Measurements from ENCODE around the gene STAU1. TPM values are rescaled to one million over a fixed set of nuclear protein-coding genes. Genes with fewer than 3 reads are reported as not detected.
A peak's percentile ranks its signal among the peaks of the same experiment; 100 is the strongest.

The STAU1 gene
- total and polyA plus RNA-seq, 2 of the 13 experiments (the other 11 are each of a cell fraction or from before 2014, with no cell fraction given): 119 to 133 TPM

DNA sequence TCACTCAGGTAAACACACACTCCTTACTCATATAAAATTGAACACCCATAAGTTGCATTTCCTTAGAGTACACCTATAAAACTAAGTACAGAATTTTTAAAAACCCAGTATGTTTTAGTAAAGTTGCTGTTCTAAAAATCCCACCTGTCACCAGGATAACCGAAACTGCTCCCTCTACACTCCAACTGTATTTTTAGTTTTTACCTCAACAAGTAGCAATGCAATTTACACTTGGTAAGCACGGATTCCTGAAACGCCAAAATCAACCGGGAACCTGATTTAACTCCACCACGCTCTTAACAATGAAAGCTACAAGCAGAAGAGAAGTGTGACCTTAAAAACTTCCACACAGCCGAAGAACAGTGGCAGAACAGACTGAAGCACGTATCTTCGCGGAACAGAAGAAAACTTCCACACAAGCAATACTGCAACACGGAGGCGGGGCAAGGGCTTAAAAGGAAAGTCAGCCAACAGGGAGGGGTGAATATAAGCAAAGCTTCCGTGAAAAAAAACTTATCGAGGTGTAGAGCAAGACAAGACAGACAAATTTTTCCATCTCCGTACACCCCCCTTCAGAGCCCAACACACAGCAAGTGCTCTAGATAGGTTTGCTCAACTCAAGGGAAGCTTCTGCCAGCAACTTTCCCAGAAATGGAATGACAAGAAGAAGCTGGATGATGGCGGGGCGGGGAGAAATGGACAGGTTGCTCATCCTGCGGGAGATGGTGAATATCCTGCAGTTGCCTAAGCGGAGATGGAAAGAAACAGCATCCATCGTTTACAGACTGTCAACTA, 1.4 kb downstream of the STAU1 start (continued):
- TF ChIP-seq, protein P1, sequence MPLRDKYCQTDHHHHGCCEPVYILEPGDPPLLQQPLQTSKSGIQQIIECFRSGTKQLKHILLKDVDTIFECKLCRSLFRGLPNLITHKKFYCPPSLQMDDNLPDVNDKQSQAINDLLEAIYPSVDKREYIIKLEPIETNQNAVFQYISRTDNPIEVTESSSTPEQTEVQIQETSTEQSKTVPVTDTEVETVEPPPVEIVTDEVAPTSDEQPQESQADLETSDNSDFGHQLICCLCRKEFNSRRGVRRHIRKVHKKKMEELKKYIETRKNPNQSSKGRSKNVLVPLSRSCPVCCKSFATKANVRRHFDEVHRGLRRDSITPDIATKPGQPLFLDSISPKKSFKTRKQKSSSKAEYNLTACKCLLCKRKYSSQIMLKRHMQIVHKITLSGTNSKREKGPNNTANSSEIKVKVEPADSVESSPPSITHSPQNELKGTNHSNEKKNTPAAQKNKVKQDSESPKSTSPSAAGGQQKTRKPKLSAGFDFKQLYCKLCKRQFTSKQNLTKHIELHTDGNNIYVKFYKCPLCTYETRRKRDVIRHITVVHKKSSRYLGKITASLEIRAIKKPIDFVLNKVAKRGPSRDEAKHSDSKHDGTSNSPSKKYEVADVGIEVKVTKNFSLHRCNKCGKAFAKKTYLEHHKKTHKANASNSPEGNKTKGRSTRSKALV (CRISPR knock-in tag; IDR thresholded peaks at IDR 0.05): no peak
- no peak for TF ChIP-seq KDM5A (IDR thresholded peaks at IDR 0.05; ENCODE audit: borderline replicate concordance, low read length)
- TF ChIP-seq GZF1 (CRISPR knock-in tag; IDR thresholded peaks at IDR 0.05): no peak
- TF ChIP-seq HCFC1 (IDR thresholded peaks at IDR 0.05; ENCODE audit: low read depth, low read length): no peak
- TF ChIP-seq, protein P2, sequence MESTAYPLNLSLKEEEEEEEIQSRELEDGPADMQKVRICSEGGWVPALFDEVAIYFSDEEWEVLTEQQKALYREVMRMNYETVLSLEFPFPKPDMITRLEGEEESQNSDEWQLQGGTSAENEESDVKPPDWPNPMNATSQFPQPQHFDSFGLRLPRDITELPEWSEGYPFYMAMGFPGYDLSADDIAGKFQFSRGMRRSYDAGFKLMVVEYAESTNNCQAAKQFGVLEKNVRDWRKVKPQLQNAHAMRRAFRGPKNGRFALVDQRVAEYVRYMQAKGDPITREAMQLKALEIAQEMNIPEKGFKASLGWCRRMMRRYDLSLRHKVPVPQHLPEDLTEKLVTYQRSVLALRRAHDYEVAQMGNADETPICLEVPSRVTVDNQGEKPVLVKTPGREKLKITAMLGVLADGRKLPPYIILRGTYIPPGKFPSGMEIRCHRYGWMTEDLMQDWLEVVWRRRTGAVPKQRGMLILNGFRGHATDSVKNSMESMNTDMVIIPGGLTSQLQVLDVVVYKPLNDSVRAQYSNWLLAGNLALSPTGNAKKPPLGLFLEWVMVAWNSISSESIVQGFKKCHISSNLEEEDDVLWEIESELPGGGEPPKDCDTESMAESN (CRISPR knock-in tag; conservative IDR thresholded peaks at IDR 0.05): 0 out of 2 replicates have a peak, but pooled peaks have one; percentile 22
- TF ChIP-seq, protein P3, sequence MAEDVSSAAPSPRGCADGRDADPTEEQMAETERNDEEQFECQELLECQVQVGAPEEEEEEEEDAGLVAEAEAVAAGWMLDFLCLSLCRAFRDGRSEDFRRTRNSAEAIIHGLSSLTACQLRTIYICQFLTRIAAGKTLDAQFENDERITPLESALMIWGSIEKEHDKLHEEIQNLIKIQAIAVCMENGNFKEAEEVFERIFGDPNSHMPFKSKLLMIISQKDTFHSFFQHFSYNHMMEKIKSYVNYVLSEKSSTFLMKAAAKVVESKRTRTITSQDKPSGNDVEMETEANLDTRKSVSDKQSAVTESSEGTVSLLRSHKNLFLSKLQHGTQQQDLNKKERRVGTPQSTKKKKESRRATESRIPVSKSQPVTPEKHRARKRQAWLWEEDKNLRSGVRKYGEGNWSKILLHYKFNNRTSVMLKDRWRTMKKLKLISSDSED (CRISPR knock-in tag; IDR thresholded peaks at IDR 0.05): no peak
- TF ChIP-seq MIXL1 (CRISPR knock-in tag; IDR thresholded peaks at IDR 0.05): no peak
- TF ChIP-seq, protein P4, sequence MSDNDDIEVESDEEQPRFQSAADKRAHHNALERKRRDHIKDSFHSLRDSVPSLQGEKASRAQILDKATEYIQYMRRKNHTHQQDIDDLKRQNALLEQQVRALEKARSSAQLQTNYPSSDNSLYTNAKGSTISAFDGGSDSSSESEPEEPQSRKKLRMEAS (IDR thresholded peaks at IDR 0.05): no peak
- no peak for TF ChIP-seq THYN1 (CRISPR knock-in tag; IDR thresholded peaks at IDR 0.05; ENCODE audit: borderline replicate concordance, low read depth)
- TF ChIP-seq, protein P5, sequence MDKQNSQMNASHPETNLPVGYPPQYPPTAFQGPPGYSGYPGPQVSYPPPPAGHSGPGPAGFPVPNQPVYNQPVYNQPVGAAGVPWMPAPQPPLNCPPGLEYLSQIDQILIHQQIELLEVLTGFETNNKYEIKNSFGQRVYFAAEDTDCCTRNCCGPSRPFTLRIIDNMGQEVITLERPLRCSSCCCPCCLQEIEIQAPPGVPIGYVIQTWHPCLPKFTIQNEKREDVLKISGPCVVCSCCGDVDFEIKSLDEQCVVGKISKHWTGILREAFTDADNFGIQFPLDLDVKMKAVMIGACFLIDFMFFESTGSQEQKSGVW (CRISPR knock-in tag; IDR thresholded peaks at IDR 0.05; ENCODE audit: borderline replicate concordance): no peak
- TF ChIP-seq, protein P6, sequence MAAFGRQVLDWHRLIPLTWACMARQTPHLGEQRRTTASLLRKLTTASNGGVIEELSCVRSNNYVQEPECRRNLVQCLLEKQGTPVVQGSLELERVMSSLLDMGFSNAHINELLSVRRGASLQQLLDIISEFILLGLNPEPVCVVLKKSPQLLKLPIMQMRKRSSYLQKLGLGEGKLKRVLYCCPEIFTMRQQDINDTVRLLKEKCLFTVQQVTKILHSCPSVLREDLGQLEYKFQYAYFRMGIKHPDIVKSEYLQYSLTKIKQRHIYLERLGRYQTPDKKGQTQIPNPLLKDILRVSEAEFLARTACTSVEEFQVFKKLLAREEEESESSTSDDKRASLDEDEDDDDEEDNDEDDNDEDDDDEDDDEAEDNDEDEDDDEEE (CRISPR knock-in tag; IDR thresholded peaks at IDR 0.05): no peak
- TF ChIP-seq GTF3A (CRISPR knock-in tag; conservative IDR thresholded peaks at IDR 0.05): no peak
- no peak for TF ChIP-seq FOXP1 (IDR thresholded peaks at IDR 0.05)
- no peak for TF ChIP-seq FOXP1 (CRISPR knock-in tag; IDR thresholded peaks at IDR 0.05)
- peak; percentile 70 for TF ChIP-seq XRCC5 (optimal IDR thresholded peaks at IDR 0.05; ENCODE audit: low read length)
- TF ChIP-seq ONECUT2 (CRISPR knock-in tag; IDR thresholded peaks at IDR 0.05): no peak
- no peak for TF ChIP-seq XBP1 (CRISPR knock-in tag; IDR thresholded peaks at IDR 0.05)
- TF ChIP-seq TAF15 (IDR thresholded peaks at IDR 0.05; ENCODE audit: low read depth, low read length, poor library complexity, severe bottlenecking): no peak
- TF ChIP-seq ZNF773 (CRISPR knock-in tag; IDR thresholded peaks at IDR 0.05; ENCODE audit: borderline replicate concordance): no peak
- no peak for TF ChIP-seq ZNF205 (CRISPR knock-in tag; IDR thresholded peaks at IDR 0.05)
- TF ChIP-seq ZNF12 (CRISPR knock-in tag; IDR thresholded peaks at IDR 0.05): no peak
- peak; percentile 51 for TF ChIP-seq ZNF878 (CRISPR knock-in tag; IDR thresholded peaks at IDR 0.05)
- TF ChIP-seq ZNF570 (CRISPR knock-in tag; IDR thresholded peaks at IDR 0.05; ENCODE audit: borderline replicate concordance): no peak
- TF ChIP-seq ZNF552 (CRISPR knock-in tag; IDR thresholded peaks at IDR 0.05; ENCODE audit: borderline replicate concordance): no peak
- TF ChIP-seq TCF7L2 (IDR thresholded peaks at IDR 0.05; ENCODE audit: low read depth, low read length): no peak
